ENCODE results near the gene PRDM1.

The PRDM1 gene

DNA sequence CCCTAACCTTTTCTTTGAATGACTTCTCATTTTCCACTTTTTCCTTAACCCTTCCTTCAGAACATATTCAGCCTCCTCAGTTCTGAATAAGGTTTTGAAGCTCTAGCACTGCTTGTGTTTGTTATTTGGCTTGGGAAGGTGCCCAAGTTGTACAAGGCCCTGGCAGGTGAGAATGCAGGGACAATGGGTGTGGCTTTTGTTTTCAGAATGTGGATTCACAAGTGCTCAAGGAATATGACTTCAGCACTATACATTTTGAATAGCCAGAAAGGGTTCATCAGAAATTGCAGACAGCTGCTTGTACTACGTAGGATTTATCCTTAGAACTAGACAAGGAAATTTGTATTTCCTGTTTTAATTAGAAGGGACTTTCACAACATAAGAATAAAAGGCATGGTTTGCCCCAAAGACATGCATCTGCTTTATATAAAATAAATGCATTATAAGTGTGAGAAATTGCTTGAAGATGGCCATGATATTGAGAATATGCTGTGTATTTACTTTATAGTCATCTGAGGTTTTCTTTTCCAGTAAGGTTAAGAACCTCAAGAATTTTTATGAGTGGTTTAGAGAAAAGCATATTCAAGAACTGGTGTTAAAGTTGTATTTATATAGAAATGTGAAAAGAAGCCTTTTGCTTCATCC lies 29.3 kb upstream of the PRDM1 start:
- FAIRE-seq (no peak), DNase-seq (ENCODE audit: insufficient read length, low spot score) (no peak)
- TF ChIP-seq, protein P1, sequence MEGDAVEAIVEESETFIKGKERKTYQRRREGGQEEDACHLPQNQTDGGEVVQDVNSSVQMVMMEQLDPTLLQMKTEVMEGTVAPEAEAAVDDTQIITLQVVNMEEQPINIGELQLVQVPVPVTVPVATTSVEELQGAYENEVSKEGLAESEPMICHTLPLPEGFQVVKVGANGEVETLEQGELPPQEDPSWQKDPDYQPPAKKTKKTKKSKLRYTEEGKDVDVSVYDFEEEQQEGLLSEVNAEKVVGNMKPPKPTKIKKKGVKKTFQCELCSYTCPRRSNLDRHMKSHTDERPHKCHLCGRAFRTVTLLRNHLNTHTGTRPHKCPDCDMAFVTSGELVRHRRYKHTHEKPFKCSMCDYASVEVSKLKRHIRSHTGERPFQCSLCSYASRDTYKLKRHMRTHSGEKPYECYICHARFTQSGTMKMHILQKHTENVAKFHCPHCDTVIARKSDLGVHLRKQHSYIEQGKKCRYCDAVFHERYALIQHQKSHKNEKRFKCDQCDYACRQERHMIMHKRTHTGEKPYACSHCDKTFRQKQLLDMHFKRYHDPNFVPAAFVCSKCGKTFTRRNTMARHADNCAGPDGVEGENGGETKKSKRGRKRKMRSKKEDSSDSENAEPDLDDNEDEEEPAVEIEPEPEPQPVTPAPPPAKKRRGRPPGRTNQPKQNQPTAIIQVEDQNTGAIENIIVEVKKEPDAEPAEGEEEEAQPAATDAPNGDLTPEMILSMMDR (IDR thresholded peaks at IDR 0.05; ENCODE audit: insufficient read depth, missing control alignments) = no peak

DNA sequence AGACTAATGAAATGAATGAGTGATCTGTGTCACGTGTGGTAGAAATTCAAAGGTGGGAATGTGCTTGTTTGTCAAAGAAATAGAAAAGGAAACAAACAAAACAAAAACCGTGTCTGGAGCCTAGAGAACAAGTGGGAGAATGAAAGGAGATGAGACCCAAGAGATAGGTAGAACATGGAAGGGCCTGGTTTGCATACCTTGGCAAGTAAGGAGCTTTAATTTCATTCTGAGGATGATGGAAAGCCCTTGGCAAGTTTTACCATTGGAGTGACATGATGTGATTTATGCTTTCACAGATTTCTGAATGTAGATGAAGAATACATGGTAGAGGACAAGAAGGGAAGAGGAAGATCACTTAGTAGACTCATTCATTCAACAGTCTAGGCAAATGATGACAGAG lies 26.8 kb upstream of the PRDM1 start:
- DNase-seq (ENCODE audit: insufficient read length, low spot score) (no peak), FAIRE-seq (no peak)
- TF ChIP-seq, protein P1 (IDR thresholded peaks at IDR 0.05; ENCODE audit: insufficient read depth, missing control alignments) = no peak

DNA sequence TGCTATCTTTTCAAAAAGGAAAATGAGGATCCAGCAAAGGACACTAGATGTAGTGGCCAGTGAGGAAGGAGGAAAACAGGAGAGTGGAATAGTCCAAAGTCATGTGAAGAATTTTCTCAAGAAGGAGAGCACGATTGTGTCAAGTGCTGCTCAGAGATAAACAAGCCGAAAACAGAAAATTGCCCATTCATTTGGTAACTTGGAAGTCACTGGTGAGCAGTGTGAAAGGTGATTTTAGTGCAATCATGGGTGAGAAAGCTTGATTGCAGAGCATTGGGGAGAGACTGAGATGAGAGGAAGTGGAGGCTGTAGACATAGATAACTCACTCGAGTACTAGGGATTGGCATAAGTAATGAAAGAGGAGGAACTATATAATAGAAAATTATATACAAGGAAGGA lies 26.0 kb upstream of the PRDM1 start:
- FAIRE-seq (no peak), DNase-seq (ENCODE audit: insufficient read length, low spot score) (no peak)
- TF ChIP-seq, protein P1 (IDR thresholded peaks at IDR 0.05; ENCODE audit: insufficient read depth, missing control alignments) = no peak

DNA sequence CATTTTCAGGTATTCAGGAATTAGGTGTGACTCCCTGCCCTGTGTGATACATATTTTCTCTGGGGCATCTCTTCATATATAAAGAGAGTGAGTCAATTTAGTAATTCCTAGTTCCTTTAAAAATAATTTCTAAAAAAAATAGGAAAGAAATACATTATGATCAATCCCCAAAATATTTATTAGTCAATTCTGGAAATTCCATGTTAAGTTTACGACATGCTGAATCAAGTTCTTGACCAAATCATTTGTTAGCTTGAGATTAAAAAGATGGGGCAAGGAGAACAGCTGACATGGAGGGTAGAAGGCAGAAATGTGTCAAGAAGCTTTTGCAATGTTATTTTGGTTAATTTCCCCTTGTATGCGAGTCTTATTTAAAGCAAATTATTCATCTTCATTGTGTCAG lies 22.7 kb upstream of the PRDM1 start:
- FAIRE-seq = peak; percentile 6
- no peak for DNase-seq (ENCODE audit: insufficient read length, low spot score)
- TF ChIP-seq, protein P1 (IDR thresholded peaks at IDR 0.05; ENCODE audit: insufficient read depth, missing control alignments) = no peak

DNA sequence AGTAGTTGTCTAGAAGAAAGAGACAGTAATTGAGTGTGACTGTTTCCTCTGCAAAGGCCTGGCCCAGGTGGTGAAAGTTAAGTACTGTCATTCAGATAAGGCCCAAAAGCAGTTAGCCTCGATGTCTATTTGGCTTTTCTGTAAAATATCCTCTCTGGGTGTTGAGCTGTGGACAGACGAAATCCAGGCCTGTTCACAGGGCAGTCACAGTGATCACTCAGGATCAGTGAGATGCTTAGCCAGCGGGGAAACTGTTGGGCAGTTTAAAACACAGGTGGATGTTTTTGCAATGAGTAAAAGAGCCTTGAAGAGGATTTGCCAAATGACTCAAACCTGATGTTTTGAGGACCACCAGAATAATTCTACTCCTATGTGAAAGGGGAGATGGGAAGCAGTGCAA lies 22.0 kb upstream of the PRDM1 start:
- FAIRE-seq (no peak), DNase-seq (ENCODE audit: insufficient read length, low spot score) (no peak)
- TF ChIP-seq, protein P1 (IDR thresholded peaks at IDR 0.05; ENCODE audit: insufficient read depth, missing control alignments) = no peak

DNA sequence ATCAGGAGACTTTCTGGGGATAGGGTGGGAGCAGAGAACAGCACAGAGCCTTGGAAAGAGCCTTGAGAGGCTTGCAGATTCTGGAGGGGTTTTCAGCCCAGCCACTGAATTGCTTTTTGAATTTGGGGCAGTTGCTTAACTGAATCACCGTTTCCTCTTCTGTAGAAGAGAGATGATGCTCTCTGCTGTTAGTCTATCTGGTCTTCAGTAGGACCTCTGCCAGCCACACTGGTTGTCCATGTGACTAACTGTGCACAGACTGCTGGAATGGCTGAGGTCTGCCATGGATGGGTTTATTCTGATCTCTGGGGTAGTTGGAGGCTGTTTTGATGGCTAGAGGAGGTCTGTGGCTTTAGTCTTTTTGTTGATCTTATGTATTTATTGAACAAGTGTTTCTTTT lies 21.4 kb upstream of the PRDM1 start:
- DNase-seq (ENCODE audit: insufficient read length, low spot score) (no peak), FAIRE-seq (no peak)
- TF ChIP-seq, protein P1 (IDR thresholded peaks at IDR 0.05; ENCODE audit: insufficient read depth, missing control alignments) = no peak

DNA sequence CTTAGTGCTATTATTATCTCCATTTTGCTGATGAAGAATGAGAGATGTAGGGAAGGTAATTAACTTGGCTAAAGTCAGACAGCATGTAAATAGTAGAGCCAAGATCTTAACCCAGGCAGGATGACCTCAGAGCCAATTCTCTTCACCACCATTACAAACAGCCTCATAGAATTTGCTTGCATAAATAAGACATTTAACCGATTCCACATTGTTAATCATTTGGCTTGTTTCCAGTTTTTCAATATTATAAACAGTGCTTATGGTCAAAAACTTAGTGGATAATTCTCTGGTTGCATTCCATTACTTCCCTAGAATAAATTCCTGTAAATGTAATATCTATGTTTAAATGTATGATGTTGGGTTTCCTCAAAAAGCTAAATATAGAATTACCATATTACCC lies 19.1 kb upstream of the PRDM1 start:
- DNase-seq (ENCODE audit: insufficient read length, low spot score) (no peak), FAIRE-seq (peak; percentile 29)
- TF ChIP-seq, protein P1 (IDR thresholded peaks at IDR 0.05; ENCODE audit: insufficient read depth, missing control alignments) = no peak
